Stimulated activated CD8-positive, alpha-beta memory T cell treated with anti-CD3 and anti-CD28 coated beads, Interleukin-7, amount 100 ng/mL, for 24 hours (primary cell): Measurements from ENCODE around the gene FARP1.

Source experiments
- DNase-seq: peaks from one replicate; pipeline ENCODE4 v3.0.0-alpha.2; 2020; ENCODE audit warnings: low read depth

FARP1 gene

DNA sequence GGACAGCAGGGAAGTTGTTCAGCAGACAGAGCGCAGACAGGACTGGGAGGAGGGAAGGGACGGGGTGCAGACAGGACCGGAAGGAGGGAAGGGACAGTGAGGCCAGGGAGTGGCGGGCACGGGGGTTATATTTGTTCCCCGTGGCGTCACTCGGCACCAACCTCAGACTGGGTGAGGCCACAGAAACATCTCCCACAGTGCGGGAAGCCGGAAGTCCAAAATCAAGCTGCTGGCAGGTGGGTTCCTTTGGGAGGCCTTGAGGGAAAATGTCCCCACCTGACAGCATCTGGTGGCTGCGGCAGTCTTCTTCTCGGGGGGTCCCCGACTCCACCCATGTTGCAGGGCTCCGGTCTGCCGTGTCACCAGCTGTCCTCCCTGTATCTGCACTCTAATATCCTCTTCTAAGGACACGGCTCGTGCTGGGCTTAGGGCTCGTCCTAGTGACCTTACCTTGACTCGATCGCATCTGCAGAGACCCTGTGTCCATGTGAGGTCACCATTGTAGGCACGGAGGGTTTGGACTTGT lies 301.0 kb downstream of the FARP1 start:
- DNase-seq: no peak

DNA sequence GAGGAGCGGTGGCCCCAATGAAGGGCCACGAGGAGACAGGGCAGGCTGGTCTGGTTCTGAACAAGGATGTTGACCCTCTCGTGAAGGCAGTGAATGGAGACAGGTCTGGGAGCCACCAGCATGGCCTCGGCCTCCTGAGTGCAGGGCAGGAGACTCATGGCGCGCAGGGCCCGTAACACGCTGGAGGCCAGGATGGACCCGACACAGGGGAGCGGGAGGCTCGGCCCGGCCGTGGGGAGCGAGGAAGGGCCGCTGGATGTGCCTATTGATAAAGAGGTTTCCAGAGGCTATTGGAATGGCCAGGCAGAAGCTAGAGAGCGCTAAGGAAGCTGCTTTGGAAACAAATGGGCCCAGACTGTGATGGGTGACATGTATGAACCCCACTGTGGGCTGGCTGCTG lies 301.5 kb downstream of the FARP1 start:
- DNase-seq: no peak

DNA sequence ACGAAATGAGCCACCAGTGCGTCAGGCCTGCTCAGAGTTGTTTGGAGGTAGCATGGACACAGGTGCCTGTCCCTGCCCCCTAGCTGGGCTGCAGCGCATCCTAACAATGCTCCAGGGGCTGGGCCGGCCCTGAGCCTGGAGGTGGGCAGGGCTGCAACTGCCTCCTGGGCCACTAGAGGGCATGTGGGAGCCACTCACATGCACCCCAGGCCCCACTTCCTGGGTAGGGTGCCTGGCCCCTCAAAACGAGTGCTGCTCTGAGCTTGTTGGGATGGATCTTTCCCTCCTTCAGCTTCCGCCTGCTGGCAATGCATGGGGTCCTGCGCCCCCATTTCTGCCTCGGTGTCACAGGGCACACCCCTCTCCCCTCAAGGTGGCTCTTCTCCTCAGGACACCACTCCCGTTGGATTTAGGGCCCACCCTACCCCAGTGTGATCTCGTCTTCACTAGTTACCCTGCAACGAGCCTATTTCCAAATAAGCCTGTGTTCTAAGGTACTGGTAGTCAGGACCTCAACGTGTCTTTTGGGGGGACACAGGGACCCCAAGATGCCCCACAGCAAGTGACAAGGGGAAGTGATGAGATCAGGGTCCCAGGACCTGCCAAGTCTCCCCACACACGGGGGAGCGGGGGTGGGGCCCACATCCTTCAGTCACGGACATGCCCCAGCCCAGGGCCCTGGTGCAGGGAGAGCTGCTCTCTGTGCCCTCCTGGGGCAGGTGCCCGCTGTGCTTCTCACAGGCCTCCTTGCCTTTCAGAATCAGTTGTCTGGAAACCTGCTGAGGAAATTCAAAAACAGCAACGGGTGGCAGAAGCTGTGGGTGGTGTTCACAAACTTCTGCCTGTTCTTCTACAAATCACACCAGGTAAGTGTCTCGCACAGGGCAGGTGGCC lies 302.7 kb downstream of the FARP1 start:
- DNase-seq: peak; percentile 59

DNA sequence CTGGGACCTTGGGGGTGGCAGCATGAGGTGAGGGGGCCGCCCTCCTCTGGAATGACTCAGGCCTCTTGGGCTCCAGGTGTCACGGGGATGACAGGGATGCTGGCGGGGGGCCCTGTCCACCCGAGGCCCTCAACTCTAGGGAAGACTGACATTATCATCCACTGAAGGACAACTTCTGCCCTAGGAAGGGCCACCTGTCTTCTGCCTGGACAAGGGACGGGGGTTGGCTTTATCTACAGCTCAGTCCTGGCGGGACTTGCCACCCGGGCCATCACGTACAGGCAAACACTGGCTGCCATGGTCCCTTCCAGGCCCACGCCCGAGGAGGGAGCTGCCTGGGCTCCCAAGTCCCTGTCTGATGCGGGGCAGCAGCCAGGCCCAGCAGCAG lies 303.3 kb downstream of the FARP1 start:
- DNase-seq: no peak

DNA sequence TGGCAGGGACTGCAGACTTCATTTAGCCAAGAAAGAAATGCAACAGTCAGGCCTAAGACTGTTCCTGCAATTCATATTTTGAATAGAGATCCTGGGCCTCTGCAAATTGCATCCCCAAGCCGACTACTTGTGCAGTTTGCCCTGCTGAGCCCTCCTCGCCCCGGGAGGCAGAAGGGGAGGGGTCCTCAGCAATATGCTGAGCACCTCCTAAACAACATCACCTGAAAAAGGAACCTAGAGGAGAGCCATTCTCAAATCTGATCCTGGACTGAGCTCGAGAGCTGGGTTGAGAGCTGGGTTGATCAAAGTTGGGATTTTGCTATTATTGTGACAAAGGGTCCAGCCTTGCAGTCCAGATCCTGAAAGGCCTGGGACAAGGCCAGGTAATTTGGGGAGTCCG lies 304.2 kb downstream of the FARP1 start:
- DNase-seq: no peak

DNA sequence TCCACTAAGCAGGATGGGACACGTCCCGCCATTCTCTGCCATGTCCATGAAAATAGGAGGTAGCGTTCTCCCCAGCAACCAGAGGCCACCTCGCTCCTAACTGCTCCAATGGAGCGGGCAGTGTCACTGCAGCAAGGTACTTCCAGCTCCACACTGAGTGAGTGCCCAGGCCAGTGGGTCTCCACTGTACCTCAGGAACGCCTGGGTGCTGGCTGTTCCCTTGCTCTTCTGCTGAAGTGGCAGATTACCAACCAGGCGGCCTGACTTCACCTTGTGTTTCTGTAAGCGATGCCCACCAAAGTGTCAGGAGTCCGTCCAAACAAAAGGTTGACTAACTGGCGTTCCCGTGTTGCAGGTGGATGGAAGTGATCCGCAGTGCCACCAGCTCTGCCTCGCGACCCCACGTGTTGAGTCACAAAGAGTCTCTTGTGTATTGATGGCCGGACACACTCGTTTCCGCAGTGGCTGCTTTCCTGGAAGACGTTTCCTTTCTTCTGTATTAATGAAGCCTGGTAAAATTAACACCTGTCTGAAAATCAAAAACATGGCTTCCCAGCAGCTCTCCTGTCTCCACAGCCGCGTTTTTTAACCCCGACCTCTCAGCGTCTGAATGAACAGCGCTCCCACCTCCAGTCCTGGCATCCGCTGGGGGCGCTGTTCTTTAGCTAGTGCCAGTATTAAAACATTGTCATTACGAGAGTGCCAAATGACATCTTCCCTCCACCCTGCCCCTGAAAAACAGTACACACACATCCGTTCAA lies 305.2 kb downstream of the FARP1 start:
- no peak for DNase-seq

DNA sequence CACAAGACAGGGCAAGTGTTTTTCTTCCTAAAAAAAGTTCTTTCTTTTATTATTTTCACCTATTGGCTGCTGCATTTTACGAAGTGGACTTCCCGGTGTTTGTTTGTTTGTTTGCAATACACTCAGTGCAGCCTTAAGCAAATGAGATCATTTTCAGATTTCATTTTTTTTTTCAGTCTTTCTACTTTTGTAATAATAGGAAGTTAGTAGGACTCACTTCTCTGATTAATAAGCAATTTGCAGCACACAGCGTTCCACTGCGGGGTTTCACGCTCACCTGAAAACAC lies 305.7 kb downstream of the FARP1 start:
- no peak for DNase-seq

DNA sequence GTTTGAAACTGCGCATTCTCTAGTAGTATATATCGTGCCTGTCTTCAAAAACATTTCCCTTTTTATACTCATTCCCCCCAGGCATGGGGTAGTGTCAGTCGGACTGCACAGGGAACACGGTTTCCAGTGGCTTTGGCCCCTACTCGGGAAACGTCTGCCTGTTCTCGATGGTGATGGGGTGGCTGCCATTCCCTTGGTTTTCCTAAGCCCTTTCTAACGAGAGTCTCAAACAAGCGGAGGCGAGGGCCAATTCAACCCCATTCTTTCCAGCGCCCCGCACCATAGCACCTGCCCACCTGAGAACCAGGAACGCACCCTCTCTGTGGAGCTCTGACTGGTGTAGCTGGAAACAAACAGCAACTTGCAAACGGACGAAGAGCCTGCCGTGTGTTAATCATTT lies 306.4 kb downstream of the FARP1 start:
- DNase-seq: no peak

DNA sequence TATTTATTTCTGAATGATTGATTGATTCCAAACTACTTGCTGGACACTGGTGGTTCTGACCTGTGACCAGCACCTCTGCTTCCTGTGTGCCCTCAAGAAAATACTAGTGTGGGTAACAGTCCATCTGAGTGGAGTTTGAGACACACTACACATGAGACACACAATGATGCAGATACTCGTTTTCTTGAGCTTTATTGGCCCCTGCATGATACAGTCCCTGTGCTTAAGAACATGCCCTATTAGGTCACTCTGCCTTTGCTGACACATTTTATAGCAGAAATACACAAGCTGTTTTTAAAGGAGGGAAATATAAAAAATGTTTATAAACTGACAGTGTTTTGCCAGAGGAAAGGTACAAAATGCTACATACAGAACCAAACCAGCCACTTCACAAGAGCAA lies 307.1 kb downstream of the FARP1 start:
- no peak for DNase-seq

DNA sequence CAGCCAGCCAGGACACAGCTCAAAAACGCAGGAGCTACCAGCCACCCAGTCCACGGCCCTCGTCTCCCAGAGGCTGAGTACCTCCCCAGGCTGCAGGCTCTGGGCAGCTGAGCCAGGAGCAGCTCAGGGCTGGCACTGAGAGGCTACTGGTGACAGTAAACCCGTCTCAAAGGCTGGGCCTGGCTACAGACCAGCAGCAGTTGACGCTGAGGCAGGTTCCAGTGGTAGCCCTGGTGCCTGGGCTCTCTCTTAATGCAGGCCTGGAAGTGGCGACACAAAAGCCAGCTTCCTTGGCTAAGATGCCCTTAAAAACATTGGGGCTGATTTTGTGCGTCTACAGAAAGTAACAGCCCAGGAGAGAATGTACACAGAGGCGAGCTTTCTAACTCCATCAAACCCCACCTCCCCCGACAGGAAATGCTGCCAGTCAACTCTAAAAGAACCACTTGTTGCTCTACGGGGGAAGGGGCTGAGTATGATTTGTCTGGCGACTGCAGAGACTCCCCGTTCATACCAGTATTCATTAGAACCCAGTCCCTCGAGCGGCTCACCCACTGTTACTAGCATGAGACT lies 307.7 kb downstream of the FARP1 start:
- no peak for DNase-seq

DNA sequence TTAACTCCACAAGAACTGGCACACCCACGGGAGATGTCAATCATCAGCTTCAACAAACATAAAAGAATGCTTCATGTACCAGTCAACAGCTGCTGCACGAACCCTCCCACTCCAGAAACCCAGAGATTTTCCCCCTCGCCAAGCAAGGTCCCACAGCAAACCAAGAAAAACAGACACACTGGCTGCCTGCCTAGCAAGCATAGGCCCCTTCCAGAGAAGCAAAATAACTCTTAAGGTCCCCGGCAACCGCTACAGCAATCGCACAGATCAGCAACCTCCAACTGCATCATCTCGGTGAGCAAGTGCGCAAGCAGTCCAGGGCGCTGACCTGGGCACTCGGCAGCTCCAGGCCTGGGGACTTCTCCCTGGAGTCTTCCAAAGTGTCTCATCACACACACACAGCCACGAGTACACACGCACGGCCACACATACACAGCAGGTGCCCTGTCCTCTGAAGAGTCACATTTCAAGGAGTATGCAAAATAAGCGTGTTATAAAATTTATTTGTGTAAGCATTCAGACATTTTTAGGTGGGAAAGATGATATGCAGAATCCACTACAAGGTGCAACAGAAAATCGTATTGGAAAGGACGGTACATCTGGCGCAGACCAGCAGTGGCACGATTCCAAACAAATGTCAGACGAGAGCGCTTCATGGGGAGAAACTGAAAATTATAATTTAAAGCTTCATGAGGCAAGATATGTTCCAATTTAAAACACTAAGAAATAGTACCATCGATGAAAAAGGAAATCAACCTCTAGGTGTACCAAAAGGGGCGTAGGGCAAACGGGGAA lies 309.0 kb downstream of the FARP1 start:
- DNase-seq: no peak

DNA sequence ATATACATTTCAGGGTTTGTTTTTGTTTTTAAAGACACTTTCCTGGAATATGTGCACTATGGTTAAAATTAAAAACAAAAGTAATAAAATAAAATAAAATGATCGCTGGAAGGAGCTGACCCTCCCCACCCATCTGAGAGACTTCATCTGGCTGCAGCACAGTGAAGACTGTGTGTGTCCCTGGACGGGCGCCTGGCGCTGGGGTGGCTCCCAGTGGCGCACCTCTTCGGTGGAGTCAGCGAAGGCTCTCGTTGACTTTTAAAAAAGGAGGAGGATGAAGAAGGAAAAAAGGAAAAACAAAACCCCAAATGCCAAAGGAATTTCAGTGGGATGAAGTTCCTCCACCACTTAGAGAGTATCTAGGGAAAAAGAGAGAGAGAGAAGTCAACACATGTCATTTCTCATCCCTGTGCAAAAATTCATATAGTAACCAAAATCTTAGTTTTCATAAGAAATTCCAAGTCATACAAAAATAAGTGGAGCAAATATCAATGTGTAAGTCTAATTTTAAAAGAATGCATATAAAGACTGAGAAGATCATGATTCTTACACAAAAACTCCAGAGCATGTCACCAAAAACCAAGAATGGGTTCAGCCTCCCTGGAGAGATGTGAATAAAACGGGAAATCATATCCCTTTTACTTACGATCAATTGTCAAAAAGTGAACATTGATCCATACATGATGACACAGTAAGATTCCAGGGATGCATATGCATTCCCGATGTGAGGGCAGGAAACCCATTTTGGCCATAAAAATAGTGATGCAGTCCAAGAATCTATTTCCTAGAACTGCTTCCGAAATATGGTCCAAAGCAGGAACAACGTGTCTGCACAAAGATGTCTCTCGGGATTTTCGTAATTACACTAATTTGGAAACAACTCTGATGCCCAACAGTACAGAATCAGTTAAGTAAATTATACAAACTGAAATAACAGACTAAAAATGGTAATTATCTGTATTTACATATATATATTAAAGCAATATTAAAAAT lies 310.3 kb downstream of the FARP1 start:
- no peak for DNase-seq

DNA sequence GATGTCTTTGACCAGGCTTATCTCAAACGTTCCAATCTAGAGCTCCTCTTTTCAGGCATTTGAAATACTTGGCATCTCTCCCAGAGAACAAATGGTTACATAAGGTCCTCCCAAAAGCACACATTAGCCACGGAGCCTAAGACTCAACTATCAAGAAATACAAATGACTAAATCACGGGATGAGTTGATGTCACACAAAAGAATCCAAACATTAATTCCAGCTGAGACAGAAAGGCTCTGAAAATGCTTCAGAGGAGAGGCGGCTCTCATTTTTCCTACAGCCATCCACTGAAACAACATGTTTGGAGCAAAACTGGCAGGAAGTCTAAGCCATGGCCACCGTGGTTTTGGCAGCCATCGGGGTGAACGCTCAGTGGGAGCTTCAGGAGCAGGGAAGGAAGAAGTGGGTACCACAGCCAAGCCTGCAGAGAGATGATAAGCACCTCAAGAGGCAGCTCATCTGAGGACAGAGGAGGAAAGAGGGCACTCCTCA lies 311.5 kb downstream of the FARP1 start:
- DNase-seq: no peak

DNA sequence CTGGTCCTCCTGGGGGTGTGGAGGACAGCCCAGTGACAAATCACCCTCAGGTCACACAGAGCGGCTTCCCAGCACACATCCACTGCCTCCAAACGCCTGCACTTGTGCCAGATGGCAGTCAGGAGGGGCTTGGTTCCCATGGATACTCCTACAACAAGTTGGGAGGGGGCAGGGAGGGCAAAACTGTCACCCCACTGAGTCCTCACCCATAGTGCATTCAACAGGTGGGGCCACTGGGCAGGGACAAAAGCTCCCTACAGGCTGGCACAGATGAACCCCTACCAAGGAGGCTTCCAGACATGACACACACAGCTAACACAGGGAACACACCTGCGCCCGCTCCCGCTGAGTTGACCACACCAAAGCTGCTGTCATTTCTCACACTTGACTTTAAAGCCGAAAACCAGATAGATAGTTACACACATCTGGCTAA lies 313.5 kb downstream of the FARP1 start:
- DNase-seq: no peak

DNA sequence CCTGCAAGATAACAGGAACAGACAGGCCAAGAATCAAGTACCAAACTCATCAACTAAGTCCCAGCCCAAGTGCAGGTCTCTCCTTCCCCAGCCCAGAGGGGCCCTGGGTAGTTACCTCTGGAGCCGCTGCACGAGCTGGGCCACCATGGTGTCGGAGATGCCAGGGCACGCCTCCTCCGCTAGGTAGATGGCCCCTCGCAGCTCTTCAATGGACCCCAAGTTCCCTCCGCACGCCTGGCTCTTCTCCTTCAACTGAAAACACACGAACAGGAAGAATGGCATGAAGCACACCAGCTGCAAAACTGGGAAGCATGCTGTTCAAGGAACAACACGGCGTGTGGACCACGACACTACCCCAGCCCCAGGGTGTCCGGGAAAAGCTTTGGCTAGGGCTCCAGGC lies 314.2 kb downstream of the FARP1 start:
- DNase-seq: no peak

DNA sequence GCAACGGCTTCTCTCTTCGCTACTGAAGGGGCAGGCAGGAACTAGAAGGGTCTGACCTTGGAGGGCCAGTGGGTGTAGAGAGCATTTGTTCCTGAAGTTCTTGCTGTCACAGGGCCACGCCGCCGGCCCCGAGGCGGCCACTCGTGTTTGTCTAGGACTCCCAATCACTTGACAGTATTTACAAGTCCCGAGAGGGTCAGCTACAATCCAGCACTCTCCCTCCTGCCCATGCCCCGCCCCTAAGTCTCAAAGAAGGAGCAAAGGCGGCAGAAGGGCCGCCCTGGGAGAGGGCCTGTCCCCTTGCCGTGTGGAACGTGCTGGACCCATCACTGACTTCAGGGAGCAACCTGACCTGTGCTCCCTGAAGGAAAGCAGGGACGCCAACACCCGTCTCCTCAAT lies 315.5 kb downstream of the FARP1 start:
- DNase-seq: no peak

DNA sequence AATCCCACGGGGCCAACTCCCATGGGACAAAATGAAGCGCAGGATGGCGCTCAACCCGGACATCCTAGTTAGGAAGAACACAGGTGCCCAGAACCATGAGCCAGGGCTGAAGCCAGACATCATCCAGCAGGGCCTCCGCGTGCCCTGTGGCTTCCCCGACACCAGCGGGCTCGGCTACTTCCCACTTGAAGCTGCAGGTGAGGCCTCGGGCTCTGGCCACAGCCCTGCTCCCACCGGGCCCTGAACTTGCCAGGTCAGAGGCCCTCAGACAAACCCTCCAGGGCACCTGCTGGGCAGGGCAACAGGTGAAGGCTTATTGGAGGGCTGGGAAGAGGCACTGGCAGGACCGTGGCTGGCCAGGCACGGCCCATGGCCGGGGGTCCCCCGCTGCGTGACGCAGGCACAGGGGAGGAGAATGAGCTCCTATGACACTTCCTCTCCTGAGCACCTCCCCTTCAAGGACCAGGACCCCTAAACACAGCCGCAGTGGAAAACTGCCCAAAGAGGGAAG lies 316.3 kb downstream of the FARP1 start:
- DNase-seq: no peak

DNA sequence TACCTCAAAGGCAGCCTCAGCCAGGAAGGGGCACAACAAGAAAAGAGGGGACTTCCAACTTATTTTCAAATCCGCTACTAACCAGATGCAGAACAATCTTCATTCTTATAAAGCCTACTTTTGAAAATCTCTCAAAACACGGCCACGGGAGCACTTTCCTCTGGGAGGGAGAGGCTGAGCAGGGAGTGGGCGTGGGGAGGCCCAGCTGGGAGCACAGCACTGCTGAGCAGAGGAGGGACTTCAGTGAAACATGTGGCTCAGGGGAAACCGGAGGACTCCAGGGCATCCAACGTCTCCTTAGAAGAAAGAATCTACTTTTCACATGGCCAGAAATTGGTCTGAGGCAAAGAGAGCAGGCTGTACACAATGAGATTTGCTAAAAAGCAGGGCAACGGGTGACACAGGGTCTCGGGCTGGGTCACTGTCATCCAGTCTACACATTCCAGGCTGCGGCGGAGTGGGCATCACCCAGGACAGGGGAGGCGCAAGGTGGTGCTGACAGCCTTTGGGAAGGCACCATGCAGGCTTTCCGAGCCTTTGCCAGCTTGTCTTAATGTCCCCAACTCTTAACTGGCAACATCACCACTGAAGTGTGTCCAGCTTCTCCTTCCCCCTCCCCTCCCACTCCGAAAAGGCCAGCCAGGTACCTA lies 317.0 kb downstream of the FARP1 start:
- DNase-seq: no peak

DNA sequence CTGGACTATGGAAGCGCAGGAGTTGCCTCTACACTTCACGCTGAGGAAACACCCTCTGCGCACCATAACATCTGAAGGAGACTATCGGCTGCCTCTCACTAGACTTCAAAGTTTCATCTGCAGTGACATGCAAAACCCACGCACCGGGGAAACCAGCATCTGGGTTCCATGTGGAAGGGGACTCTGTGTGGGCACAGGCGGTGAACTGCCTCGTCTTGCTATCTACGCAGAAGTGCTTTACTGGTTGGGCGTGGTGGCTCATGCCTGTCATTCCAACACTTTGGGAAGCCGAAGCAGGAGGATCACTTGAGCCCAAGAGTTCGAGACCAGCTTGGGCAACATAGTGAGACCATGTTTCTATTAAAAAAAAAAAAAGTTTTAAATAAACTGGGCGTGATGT lies 317.6 kb downstream of the FARP1 start:
- DNase-seq: no peak
